Mesodermal cell (in vitro differentiated cells): Measurements from ENCODE around the gene GRID1.

Experiments
- H3K27ac ChIP-seq: 2 replicates; pipeline ENCODE4 v1.7.0; 2013; ENCODE audit warnings: mild to moderate bottlenecking, low read depth, low read length, moderate library complexity; ENCODE audit not compliant: severe bottlenecking
- H3K36me3 ChIP-seq: 2 replicates; pipeline ENCODE4 v1.7.1; 2013; ENCODE audit warnings: mild to moderate bottlenecking, low read length, moderate library complexity; ENCODE audit not compliant: control insufficient read depth, insufficient read depth
- H3K4me1 ChIP-seq: one replicate; pipeline ENCODE4 v1.7.1; 2013; ENCODE audit warnings: mild to moderate bottlenecking, low read length; ENCODE audit not compliant: insufficient read depth, control insufficient read depth, poor library complexity, severe bottlenecking
- H3K4me3 ChIP-seq: 2 replicates; pipeline ENCODE4 v1.7.0; 2013; ENCODE audit warnings: low read length, control low read depth, mild to moderate bottlenecking; ENCODE audit not compliant: insufficient read depth, poor library complexity, severe bottlenecking; ENCODE audit errors: extremely low read depth
- H3K9me3 ChIP-seq: 2 replicates; pipeline ENCODE4 v1.7.1; 2013; ENCODE audit warnings: mild to moderate bottlenecking, low read length, moderate library complexity; ENCODE audit not compliant: control insufficient read depth
- WGBS, 2 experiments: methylation state at CpG; one replicate each; pipeline ENCODE4 v1.1.5; 2013; ENCODE audit warnings: missing lambda C conversion rate in 2 of 2; ENCODE audit not compliant: insufficient coverage in 2 of 2; 5-methylcytosine and 5-hydroxymethylcytosine counted together

GRID1 gene

GRCh38 chr10:86217371-86218080, 149.1 kb downstream of the GRID1 start:
- Histone ChIP-seq H3K9me3 (no peaks in the 10 kb centered on the region), H3K27ac (no peak overlapping the region), H3K36me3 (no peaks in the 10 kb centered on the region), H3K4me3 (no peak overlapping the region), H3K4me1 (peaks cover 5% of the 10 kb centered on the region)
- 88 to 90% methylated on average over 6 to 9 of the region's 10 CpGs for WGBS, 2 experiments

GRCh38 chr10:86216886-86217285, 149.7 kb downstream of the GRID1 start:
- Histone ChIP-seq H3K9me3 (no peaks in the 10 kb centered on the region), H3K36me3 (no peaks in the 10 kb centered on the region), H3K27ac (no peak overlapping the region), H3K4me1 (peaks cover 5% of the 10 kb centered on the region), H3K4me3 (no peak overlapping the region)
- 80% methylated on average over 1 of the region's 1 CpG; no CpG with 5 or more reads in 1 of the 2 experiments for WGBS, 2 experiments

GRCh38 chr10:86215712-86216111, 150.9 kb downstream of the GRID1 start:
- Histone ChIP-seq H3K4me1 (no peaks in the 10 kb centered on the region), H3K27ac (no peak overlapping the region), H3K4me3 (no peak overlapping the region), H3K36me3 (no peaks in the 10 kb centered on the region), H3K9me3 (no peaks in the 10 kb centered on the region)
- 83 to 86% methylated on average over 4 to 5 of the region's 5 CpGs for WGBS, 2 experiments

GRCh38 chr10:86215046-86215445, 151.5 kb downstream of the GRID1 start:
- WGBS, 2 experiments, result 82 to 93% methylated on average over 4 of the region's 4 CpGs
- Histone ChIP-seq H3K9me3 (no peaks in the 10 kb centered on the region), H3K4me1 (no peaks in the 10 kb centered on the region), H3K4me3 (no peak overlapping the region), H3K27ac (no peak overlapping the region), H3K36me3 (no peaks in the 10 kb centered on the region)

- 89 to 91% methylated on average over 4 to 7 of the region's 7 CpGs for WGBS, 2 experiments
- Histone ChIP-seq H3K4me1 (no peaks in the 10 kb centered on the region), H3K9me3 (no peaks in the 10 kb centered on the region), H3K27ac (no peak overlapping the region), H3K36me3 (no peaks in the 10 kb centered on the region), H3K4me3 (no peak overlapping the region)
Measured at GRCh38 chr10:86213148-86213547, 153.4 kb downstream of the GRID1 start.

- H3K36me3 ChIP-seq, result no peaks in the 10 kb centered on the region
- H3K27ac ChIP-seq, result no peak overlapping the region
- WGBS, 2 experiments, result 78 to 85% methylated on average over 2 to 4 of the region's 6 CpGs
- no peak overlapping the region for H3K4me3 ChIP-seq
- H3K4me1 ChIP-seq, result no peaks in the 10 kb centered on the region
- no peaks in the 10 kb centered on the region for H3K9me3 ChIP-seq
Measured at GRCh38 chr10:86212391-86212700, 154.2 kb downstream of the GRID1 start.

- Histone ChIP-seq H3K36me3 (no peaks in the 10 kb centered on the region), H3K9me3 (no peaks in the 10 kb centered on the region), H3K4me1 (no peaks in the 10 kb centered on the region), H3K4me3 (no peak overlapping the region), H3K27ac (no peak overlapping the region)
- WGBS, 2 experiments, result 88% methylated on average over 7 to 8 of the region's 8 CpGs
Measured at GRCh38 chr10:86211691-86212390, 154.8 kb downstream of the GRID1 start.

GRCh38 chr10:86210416-86210815, 156.2 kb downstream of the GRID1 start:
- WGBS, 2 experiments, result 87 to 93% methylated on average over 8 of the region's 10 CpGs

GRCh38 chr10:86209726-86210125, 156.9 kb downstream of the GRID1 start:
- H3K36me3 ChIP-seq, result no peaks in the 10 kb centered on the region

More at GRCh38 chr10:86210416-86210815, 156.2 kb downstream of the GRID1 start:
- Histone ChIP-seq H3K4me3 (no peak overlapping the region), H3K9me3 (no peaks in the 10 kb centered on the region), H3K27ac (no peak overlapping the region), H3K4me1 (no peaks in the 10 kb centered on the region), H3K36me3 (no peaks in the 10 kb centered on the region)

GRCh38 chr10:86207226-86207625, 159.4 kb downstream of the GRID1 start:
- H3K36me3 ChIP-seq, result no peaks in the 10 kb centered on the region
- H3K4me3 ChIP-seq, result no peak overlapping the region
- no peaks in the 10 kb centered on the region for H3K4me1 ChIP-seq
- no peak overlapping the region for H3K27ac ChIP-seq
- 89 to 91% methylated on average over 7 to 9 of the region's 12 CpGs for WGBS, 2 experiments
- H3K9me3 ChIP-seq, result no peaks in the 10 kb centered on the region

More at GRCh38 chr10:86209726-86210125, 156.9 kb downstream of the GRID1 start:
- Histone ChIP-seq H3K4me3 (no peak overlapping the region), H3K9me3 (no peaks in the 10 kb centered on the region), H3K27ac (no peak overlapping the region), H3K4me1 (no peaks in the 10 kb centered on the region)
- 81 to 85% methylated on average over 1 of the region's 1 CpG for WGBS, 2 experiments

- WGBS, 2 experiments, result 89 to 90% methylated on average over 18 of the region's 18 CpGs
- H3K4me1 ChIP-seq, result no peaks in the 10 kb centered on the region
- H3K36me3 ChIP-seq, result no peaks in the 10 kb centered on the region
- H3K9me3 ChIP-seq, result no peaks in the 10 kb centered on the region
- no peak overlapping the region for H3K27ac ChIP-seq
- H3K4me3 ChIP-seq, result no peak overlapping the region
Measured at GRCh38 chr10:86206240-86206579, 160.4 kb downstream of the GRID1 start.
